Measurements from ENCODE around the gene GATA3. TPM values are rescaled to one million over a fixed set of nuclear protein-coding genes. Genes with fewer than 3 reads are reported as not detected.

GATA3 gene
- total and polyA plus RNA-seq, 9 of the 15 experiments (the other 6 are each of a cell fraction or from before 2014, with no cell fraction given): 0.01 to 0.24 (median 0.09) TPM; not detected in 6

DNA sequence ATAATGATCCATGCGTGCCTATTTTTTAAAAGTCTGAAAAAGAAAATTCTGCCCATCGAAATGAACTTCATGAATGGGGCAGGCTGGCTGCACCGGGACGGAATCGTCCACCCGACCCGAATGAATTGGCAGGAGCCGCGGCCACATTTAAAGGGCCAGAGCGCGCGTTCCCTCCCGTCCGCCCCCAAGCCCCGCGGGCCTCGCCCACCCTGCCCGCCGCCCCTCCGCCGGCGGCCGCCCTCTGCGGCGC, 319 bp upstream of the GATA3 start:
- TF ChIP-seq ZBTB1 (CRISPR knock-in tag; IDR thresholded peaks at IDR 0.05; ENCODE audit: borderline replicate concordance, low read depth) (no peak), MED1 (CRISPR knock-in tag; IDR thresholded peaks at IDR 0.05; ENCODE audit: borderline replicate concordance) (no peak), BACH1 (tag; IDR thresholded peaks at IDR 0.05) (no peak), SETDB1 (IDR thresholded peaks at IDR 0.05; ENCODE audit: low read length) (no peak), ZNF699 (CRISPR knock-in tag; IDR thresholded peaks at IDR 0.05; ENCODE audit: insufficient replicate concordance) (no peak)
- TF ChIP-seq, protein P1, sequence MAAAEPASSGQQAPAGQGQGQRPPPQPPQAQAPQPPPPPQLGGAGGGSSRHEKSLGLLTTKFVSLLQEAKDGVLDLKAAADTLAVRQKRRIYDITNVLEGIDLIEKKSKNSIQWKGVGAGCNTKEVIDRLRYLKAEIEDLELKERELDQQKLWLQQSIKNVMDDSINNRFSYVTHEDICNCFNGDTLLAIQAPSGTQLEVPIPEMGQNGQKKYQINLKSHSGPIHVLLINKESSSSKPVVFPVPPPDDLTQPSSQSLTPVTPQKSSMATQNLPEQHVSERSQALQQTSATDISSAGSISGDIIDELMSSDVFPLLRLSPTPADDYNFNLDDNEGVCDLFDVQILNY (CRISPR knock-in tag; IDR thresholded peaks at IDR 0.05): no peak
- TF ChIP-seq, protein P2, sequence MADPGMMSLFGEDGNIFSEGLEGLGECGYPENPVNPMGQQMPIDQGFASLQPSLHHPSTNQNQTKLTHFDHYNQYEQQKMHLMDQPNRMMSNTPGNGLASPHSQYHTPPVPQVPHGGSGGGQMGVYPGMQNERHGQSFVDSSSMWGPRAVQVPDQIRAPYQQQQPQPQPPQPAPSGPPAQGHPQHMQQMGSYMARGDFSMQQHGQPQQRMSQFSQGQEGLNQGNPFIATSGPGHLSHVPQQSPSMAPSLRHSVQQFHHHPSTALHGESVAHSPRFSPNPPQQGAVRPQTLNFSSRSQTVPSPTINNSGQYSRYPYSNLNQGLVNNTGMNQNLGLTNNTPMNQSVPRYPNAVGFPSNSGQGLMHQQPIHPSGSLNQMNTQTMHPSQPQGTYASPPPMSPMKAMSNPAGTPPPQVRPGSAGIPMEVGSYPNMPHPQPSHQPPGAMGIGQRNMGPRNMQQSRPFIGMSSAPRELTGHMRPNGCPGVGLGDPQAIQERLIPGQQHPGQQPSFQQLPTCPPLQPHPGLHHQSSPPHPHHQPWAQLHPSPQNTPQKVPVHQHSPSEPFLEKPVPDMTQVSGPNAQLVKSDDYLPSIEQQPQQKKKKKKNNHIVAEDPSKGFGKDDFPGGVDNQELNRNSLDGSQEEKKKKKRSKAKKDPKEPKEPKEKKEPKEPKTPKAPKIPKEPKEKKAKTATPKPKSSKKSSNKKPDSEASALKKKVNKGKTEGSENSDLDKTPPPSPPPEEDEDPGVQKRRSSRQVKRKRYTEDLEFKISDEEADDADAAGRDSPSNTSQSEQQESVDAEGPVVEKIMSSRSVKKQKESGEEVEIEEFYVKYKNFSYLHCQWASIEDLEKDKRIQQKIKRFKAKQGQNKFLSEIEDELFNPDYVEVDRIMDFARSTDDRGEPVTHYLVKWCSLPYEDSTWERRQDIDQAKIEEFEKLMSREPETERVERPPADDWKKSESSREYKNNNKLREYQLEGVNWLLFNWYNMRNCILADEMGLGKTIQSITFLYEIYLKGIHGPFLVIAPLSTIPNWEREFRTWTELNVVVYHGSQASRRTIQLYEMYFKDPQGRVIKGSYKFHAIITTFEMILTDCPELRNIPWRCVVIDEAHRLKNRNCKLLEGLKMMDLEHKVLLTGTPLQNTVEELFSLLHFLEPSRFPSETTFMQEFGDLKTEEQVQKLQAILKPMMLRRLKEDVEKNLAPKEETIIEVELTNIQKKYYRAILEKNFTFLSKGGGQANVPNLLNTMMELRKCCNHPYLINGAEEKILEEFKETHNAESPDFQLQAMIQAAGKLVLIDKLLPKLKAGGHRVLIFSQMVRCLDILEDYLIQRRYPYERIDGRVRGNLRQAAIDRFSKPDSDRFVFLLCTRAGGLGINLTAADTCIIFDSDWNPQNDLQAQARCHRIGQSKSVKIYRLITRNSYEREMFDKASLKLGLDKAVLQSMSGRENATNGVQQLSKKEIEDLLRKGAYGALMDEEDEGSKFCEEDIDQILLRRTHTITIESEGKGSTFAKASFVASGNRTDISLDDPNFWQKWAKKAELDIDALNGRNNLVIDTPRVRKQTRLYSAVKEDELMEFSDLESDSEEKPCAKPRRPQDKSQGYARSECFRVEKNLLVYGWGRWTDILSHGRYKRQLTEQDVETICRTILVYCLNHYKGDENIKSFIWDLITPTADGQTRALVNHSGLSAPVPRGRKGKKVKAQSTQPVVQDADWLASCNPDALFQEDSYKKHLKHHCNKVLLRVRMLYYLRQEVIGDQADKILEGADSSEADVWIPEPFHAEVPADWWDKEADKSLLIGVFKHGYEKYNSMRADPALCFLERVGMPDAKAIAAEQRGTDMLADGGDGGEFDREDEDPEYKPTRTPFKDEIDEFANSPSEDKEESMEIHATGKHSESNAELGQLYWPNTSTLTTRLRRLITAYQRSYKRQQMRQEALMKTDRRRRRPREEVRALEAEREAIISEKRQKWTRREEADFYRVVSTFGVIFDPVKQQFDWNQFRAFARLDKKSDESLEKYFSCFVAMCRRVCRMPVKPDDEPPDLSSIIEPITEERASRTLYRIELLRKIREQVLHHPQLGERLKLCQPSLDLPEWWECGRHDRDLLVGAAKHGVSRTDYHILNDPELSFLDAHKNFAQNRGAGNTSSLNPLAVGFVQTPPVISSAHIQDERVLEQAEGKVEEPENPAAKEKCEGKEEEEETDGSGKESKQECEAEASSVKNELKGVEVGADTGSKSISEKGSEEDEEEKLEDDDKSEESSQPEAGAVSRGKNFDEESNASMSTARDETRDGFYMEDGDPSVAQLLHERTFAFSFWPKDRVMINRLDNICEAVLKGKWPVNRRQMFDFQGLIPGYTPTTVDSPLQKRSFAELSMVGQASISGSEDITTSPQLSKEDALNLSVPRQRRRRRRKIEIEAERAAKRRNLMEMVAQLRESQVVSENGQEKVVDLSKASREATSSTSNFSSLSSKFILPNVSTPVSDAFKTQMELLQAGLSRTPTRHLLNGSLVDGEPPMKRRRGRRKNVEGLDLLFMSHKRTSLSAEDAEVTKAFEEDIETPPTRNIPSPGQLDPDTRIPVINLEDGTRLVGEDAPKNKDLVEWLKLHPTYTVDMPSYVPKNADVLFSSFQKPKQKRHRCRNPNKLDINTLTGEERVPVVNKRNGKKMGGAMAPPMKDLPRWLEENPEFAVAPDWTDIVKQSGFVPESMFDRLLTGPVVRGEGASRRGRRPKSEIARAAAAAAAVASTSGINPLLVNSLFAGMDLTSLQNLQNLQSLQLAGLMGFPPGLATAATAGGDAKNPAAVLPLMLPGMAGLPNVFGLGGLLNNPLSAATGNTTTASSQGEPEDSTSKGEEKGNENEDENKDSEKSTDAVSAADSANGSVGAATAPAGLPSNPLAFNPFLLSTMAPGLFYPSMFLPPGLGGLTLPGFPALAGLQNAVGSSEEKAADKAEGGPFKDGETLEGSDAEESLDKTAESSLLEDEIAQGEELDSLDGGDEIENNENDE (IDR thresholded peaks at IDR 0.05; ENCODE audit: low read depth, low read length): no peak
- TF ChIP-seq, protein P3, sequence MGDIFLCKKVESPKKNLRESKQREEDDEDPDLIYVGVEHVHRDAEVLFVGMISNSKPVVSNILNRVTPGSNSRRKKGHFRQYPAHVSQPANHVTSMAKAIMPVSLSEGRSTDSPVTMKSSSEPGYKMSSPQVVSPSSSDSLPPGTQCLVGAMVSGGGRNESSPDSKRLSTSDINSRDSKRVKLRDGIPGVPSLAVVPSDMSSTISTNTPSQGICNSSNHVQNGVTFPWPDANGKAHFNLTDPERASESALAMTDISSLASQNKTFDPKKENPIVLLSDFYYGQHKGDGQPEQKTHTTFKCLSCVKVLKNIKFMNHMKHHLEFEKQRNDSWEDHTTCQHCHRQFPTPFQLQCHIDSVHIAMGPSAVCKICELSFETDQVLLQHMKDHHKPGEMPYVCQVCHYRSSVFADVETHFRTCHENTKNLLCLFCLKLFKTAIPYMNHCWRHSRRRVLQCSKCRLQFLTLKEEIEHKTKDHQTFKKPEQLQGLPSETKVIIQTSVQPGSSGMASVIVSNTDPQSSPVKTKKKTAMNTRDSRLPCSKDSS (IDR thresholded peaks at IDR 0.05; ENCODE audit: low read depth, partially characterized antibody): no peak
- Histone ChIP-seq H3K27me3 (ENCODE audit: control insufficient read depth in 2 of 2, insufficient read depth in 2 of 2, low read length in 2 of 2) (peaks cover 14 to 45% of the 10 kb centered on the region in 2 experiments), H2AFZ (ENCODE audit: low read depth, low read length) (peak overlapping the region; percentile 86; the same call in 1 of the 2 replicates), H3K79me2 (ENCODE audit: control insufficient read depth, insufficient read depth, low read length) (no peaks in the 10 kb centered on the region), H3K4me3 (no peak overlapping the region), H3K36me3 (ENCODE audit: control insufficient read depth, insufficient read depth, low read length) (no peaks in the 10 kb centered on the region), H3K4me2 (ENCODE audit: insufficient read depth, low read length) (peak overlapping the region; percentile 72; the same call in 1 of the 2 replicates), H3K9ac (ENCODE audit: insufficient read depth in 1 of 2, low read depth in 2 of 2, low read length in 2 of 2) (no peak overlapping the region), H3K4me1 (replicated peaks in 1 of 2; ENCODE audit: control insufficient read depth in 2 of 2, insufficient read depth in 2 of 2, low read length in 2 of 2) (peaks cover 0 to 26% of the 10 kb centered on the region in 2 experiments; a peak in 3 of 5 replicates), H3K9me1 (ENCODE audit: control insufficient read depth, insufficient read depth, low read length) (no peaks in the 10 kb centered on the region), H4K20me1 (replicated peaks; ENCODE audit: control insufficient read depth, insufficient read depth, low read length) (no peaks in the 10 kb centered on the region), H3K27ac (ENCODE audit: extremely low read depth, low read depth, low read length) (no peak overlapping the region), H3K9me3 (replicated peaks; ENCODE audit: control insufficient read depth, insufficient read depth, low read depth, low read length) (0 out of 2 replicates have a peak, but pooled peaks cover 2% of the 10 kb centered on the region)
- no TSS peak for BruUV-seq (replicated peaks)
- WGBS (ENCODE audit: insufficient coverage, low coverage, missing lambda C conversion rate): 46% methylated on average over 8 of the region's 25 CpGs
- ATAC-seq: no peak
- in situ Hi-C loops (cut with MboI) (no loop called here), intact Hi-C loops (cut with micrococcal nuclease) (loop anchor here (5.0 kb wide), 1 partner anchor 1153 kb away; no protein-coding TSS in a partner anchor)
- ChIA-PET CTCF (ENCODE audit: low intra/inter-chr PET ratio) (no interaction called here), POLR2A (no interaction called here)
- DNase-seq (ENCODE audit: extremely low read depth in 1 of 4, low spot score in 3 of 4): no peak
- no peak for FAIRE-seq
